SK-N-MC (cell line): ENCODE data around the gene LRRIQ1.

ENCODE experiments used
- DNase-seq: peaks from one replicate; pipeline ENCODE4 v3.0.0-alpha.2; 2011; ENCODE audit warnings: low read depth, low spot score
- H3K27ac ChIP-seq: fragments of 200-600 bp; sonication (generic); 2 replicates; pipeline ENCODE4 v1.5.1; 2016; ENCODE audit warnings: mixed run types
- H3K36me3 ChIP-seq: fragments of 200-600 bp; sonication (generic); 2 replicates; pipeline ENCODE4 v1.6.1; 2017; ENCODE audit warnings: antibody characterized with exemption, low read length, mixed read lengths; ENCODE audit not compliant: insufficient read depth
- H3K4me3 ChIP-seq: fragments of 200-600 bp; sonication (generic); 2 replicates; pipeline ENCODE4 v1.5.1; 2016
- H3K9ac ChIP-seq: fragments of 200-600 bp; sonication (generic); 2 replicates; pipeline ENCODE4 v1.8.0; 2017; ENCODE audit warnings: mixed run types, mixed read lengths; ENCODE audit not compliant: insufficient read length
- H3K9me3 ChIP-seq: fragments of 200-600 bp; sonication (generic); 2 replicates; pipeline ENCODE4 v1.6.1; 2017; ENCODE audit warnings: low read depth, mild to moderate bottlenecking, antibody characterized with exemption, low read length, moderate library complexity, mixed read lengths
- EZH2 ChIP-seq: fragments of 200-600 bp; sonication (generic); IDR thresholded peaks from one replicate; pipeline ENCODE4 v1.6.1; 2017; ENCODE audit warnings: antibody characterized with exemption
- FOXP2 ChIP-seq: optimal IDR thresholded peaks from 2 replicates; pipeline ENCODE3; 2011; ENCODE audit warnings: mild to moderate bottlenecking, moderate library complexity; ENCODE audit not compliant: insufficient read depth; ENCODE audit errors: extremely low read length, control extremely low read depth
- POLR2AphosphoS5 ChIP-seq: IDR thresholded peaks from 2 replicates; pipeline ENCODE4 v1.6.1; 2012; ENCODE audit warnings: mild to moderate bottlenecking, low read depth, low read length, borderline replicate concordance

LRRIQ1 gene

DNA sequence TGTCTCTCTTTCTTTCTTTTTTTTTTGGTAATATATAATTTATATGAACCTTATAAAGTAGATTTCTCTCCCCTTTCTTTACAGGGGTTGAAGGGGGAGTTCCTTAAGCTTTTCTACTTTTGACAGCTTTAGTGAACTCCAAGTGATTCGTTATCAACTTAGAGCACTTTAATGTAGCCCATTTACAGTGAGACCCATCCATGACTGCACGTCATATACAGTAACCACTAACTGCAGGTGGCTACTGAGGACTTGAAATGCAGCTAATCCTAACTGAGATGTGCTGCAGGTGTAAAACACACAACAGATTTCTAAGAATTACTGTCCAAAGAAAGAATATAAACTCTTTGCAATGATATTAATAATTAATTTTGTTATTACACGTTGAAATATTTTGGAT, 582 bp downstream of the LRRIQ1 start:
- H3K27ac ChIP-seq: no peak overlapping the region
- no peak overlapping the region for H3K9ac ChIP-seq
- H3K9me3 ChIP-seq: no peaks in the 10 kb centered on the region
- H3K36me3 ChIP-seq: no peaks in the 10 kb centered on the region
- no peak for TF ChIP-seq FOXP2
- TF ChIP-seq POLR2AphosphoS5: no peak
- no peak for TF ChIP-seq EZH2
- DNase-seq: no peak
- H3K4me3 ChIP-seq: peak overlapping the region; percentile 81

DNA sequence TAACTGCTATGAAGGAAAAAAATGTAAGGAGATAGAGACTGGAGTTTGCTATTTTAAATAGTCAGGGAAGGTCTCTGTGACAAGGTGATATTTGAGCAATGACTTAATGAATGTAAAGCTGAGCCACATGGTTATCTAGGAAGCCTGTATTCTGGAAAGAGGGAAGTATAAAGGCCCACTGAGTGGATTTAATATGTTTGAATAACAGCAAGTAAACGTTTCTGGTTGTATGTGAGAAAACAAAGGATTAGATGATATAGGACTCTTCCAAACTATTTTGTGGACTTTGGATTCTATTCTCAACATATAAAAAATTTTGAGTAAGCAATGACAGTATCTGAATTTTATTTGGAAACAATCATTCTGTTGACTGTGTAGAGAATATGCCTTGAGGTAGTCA, 5.2 kb downstream of the LRRIQ1 start:
- Histone ChIP-seq H3K9ac (no peak overlapping the region), H3K27ac (no peak overlapping the region), H3K9me3 (no peaks in the 10 kb centered on the region), H3K4me3 (no peak overlapping the region), H3K36me3 (no peaks in the 10 kb centered on the region)
- TF ChIP-seq EZH2 (no peak), FOXP2 (no peak), POLR2AphosphoS5 (no peak)
- no peak for DNase-seq

DNA sequence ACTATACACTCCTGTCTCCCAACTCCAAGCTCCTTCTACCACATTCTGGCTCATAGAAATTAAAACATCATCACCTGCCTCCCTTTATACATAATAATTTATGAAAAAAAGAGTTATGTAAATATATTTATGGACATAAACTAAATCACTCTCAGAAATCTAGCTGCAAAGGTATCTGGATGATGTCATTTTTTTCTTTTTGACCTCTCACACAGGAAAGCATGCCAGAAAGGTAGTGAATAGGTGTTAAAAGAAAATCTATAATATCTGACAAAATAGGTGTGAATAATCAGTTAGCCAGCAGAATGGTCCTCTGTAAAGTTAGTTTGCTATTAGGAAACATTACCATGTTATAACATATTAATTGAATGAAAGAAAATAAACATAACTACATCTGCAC, 7.7 kb downstream of the LRRIQ1 start:
- Histone ChIP-seq H3K4me3 (no peak overlapping the region), H3K9ac (no peak overlapping the region), H3K9me3 (no peaks in the 10 kb centered on the region), H3K36me3 (no peaks in the 10 kb centered on the region), H3K27ac (no peak overlapping the region)
- DNase-seq: no peak
- no peak for TF ChIP-seq EZH2
- TF ChIP-seq POLR2AphosphoS5: no peak
- TF ChIP-seq FOXP2: no peak

GRCh38 chr12:85057370-85057963, 21.3 kb downstream of the LRRIQ1 start:
- peak; percentile 45 for DNase-seq
- no peak overlapping the region for H3K27ac ChIP-seq
- no peaks in the 10 kb centered on the region; the same call in 1 of the 2 replicates for H3K36me3 ChIP-seq
- no peaks in the 10 kb centered on the region for H3K9me3 ChIP-seq
- TF ChIP-seq EZH2: no peak
- no peak for TF ChIP-seq FOXP2
- TF ChIP-seq POLR2AphosphoS5: no peak
- no peak overlapping the region for H3K4me3 ChIP-seq
- H3K9ac ChIP-seq: no peak overlapping the region

DNA sequence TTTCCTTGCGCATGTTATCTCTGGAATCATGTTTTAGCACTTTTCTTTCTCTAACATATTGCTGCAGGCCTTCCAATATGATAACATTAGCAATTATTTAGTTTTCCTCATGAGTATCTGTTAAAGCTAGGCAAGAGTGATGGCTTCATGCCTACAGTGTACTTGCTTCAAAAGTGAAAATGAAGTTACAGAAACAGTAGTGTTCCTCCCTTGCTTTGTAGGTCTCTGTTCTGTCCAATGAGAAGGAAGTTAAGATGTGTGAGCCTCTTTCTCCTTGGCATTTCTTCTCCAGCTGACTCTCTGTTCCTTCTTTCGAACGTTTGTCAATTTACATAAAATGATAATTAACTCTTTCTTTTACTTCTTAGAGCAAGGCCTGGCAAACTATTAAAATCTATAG, 22.2 kb downstream of the LRRIQ1 start:
- no peaks in the 10 kb centered on the region for H3K9me3 ChIP-seq
- H3K36me3 ChIP-seq: no peaks in the 10 kb centered on the region
- H3K9ac ChIP-seq: no peak overlapping the region
- TF ChIP-seq POLR2AphosphoS5 (no peak), FOXP2 (no peak), EZH2 (no peak)
- no peak for DNase-seq
- no peak overlapping the region for H3K4me3 ChIP-seq
- no peak overlapping the region for H3K27ac ChIP-seq

- TF ChIP-seq POLR2AphosphoS5 (no peak), EZH2 (no peak), FOXP2 (no peak)
- H3K27ac ChIP-seq: no peak overlapping the region
- no peak overlapping the region for H3K9ac ChIP-seq
- no peak overlapping the region for H3K4me3 ChIP-seq
- H3K36me3 ChIP-seq: no peaks in the 10 kb centered on the region
- DNase-seq: no peak
- H3K9me3 ChIP-seq: no peaks in the 10 kb centered on the region
Measured at GRCh38 chr12:85059594-85059993, 23.4 kb downstream of the LRRIQ1 start.

DNA sequence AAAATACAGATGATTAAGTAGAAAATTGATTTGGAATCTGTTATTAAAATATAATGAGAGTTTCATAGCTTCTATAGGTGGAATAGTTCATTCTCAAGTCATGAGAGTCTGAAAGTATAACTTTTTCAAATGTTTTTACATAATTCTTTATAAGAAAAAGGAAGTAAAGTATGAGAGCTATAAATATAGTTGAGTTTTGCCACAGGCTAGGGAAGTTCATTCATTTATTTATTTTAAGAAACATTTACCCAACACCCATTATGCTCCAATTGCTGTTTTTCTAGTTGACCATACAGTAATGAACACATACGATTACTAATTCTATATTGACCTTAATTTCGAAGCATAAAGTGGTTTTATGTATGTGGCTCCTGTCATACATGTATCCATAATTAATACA, 24.8 kb downstream of the LRRIQ1 start:
- no peak for DNase-seq
- no peaks in the 10 kb centered on the region for H3K9me3 ChIP-seq
- TF ChIP-seq EZH2: no peak
- no peak for TF ChIP-seq FOXP2
- TF ChIP-seq POLR2AphosphoS5: no peak
- no peak overlapping the region for H3K4me3 ChIP-seq
- H3K9ac ChIP-seq: no peak overlapping the region
- no peaks in the 10 kb centered on the region for H3K36me3 ChIP-seq
- H3K27ac ChIP-seq: no peak overlapping the region

DNA sequence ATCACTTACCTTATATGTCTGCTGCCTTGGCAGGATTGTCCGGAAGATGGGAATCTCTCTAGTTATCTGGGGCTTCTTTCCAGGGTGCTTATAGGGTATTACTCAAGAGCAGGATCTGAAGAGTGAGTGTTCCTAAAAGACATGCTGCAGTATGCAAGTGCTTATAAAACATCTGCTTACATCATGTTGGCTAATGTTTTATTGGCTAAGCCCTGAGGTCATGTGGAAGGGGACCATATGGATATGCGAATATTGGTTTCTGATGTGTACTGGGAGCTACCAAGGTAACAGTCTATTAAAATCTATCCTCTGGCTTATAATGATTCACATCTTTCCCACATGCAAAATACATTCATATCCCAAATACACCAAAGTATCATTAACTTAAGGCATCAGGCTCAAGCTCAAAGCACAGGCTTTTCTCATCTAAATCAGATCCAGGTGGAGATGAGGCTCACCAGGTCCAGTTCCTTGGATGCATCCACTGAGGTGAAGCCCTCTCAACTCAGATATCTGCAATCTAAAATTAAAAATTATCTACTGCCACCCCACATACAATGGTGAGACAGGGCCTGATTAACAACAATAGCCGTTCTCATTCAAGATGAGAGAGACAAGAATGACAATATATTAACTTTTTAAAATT, 29.8 kb downstream of the LRRIQ1 start:
- no peak overlapping the region for H3K4me3 ChIP-seq
- TF ChIP-seq EZH2 (no peak), POLR2AphosphoS5 (no peak), FOXP2 (no peak)
- H3K9ac ChIP-seq: no peak overlapping the region
- H3K36me3 ChIP-seq: no peaks in the 10 kb centered on the region
- H3K27ac ChIP-seq: no peak overlapping the region
- H3K9me3 ChIP-seq: no peaks in the 10 kb centered on the region
- DNase-seq: no peak

DNA sequence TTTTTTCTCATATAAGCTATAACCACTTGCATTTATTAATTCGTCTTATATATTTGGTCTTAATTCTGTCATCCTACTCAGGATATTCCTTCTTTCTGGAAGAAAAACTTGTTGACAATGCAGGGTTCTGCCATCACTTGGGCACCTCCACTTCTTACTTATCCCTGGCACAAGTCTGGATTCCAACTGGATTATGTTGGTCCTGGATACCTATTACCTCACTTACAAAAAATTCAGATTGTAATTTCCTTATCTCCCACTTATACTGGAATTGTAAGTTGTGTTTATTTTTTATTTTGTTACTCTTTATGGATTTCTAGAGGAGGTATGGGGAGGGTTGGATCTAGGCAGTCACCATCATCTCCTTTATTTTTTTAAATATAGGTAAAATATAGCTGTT, 36.7 kb downstream of the LRRIQ1 start:
- Histone ChIP-seq H3K4me3 (no peak overlapping the region), H3K36me3 (no peaks in the 10 kb centered on the region), H3K27ac (no peak overlapping the region), H3K9ac (no peak overlapping the region), H3K9me3 (no peaks in the 10 kb centered on the region)
- TF ChIP-seq FOXP2 (no peak), POLR2AphosphoS5 (no peak), EZH2 (no peak)
- DNase-seq: no peak
